Erythroblast (primary cell): ENCODE measurements around the gene MTG2.

Experiments used
- GATA1 ChIP-seq: IDR thresholded peaks from 2 replicates; pipeline ENCODE4 v1.6.1; 2011; ENCODE audit warnings: low read depth, mild to moderate bottlenecking, control low read depth, low read length, moderate library complexity
- POLR2A ChIP-seq: IDR thresholded peaks from 2 replicates; pipeline ENCODE4 v1.6.1; 2011; ENCODE audit warnings: mild to moderate bottlenecking, low read length

DNA sequence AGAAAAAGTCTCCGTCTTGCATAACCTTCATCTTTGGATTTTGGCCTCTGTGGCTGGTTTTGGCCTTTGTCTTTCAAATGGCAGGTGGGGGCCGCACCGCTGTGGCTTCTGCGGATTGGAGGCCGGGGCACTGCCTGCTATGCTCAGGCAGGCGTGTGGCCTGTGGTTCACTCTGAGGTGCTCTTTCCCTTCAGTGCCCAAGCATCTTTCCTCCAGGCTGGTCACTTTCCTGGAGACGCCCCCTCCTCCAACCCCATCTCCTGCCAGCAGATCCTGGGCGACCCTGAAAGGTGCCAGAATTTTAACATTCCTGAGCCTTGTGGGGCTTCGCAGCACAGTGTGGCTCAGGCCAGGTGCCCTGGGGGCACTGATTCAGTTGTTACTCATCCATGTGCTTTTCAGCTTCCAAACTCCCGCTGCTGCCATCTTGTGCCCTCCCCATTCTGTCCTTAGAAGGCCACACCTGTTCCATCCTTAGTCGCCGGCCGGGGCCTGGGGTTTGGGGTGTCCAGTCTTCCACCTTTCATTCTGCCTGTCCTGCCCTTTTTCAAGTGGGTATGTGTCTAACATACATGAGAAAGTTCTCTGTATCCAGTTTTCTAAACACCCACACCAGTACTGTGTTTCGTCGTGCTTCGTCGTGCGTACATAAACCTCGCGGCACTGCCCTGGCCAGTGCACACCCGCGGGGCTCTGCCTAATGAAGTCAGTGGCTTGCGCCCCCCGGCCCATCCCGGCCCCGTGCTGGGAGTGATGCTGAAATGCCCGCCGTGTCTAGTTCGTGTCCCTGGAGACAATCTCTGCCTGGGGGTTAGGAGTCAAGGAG, 27.2 kb upstream of the MTG2 start:
- no peak for TF ChIP-seq POLR2A
- TF ChIP-seq GATA1, result no peak
